Right renal cortex interstitium (tissue), 3 donors: Measurements from ENCODE around the gene GIGYF1. TPM values are rescaled to one million over a fixed set of nuclear protein-coding genes. Genes with fewer than 3 reads are reported as not detected.
"Not testable (repeated sequence)": the region's sequence is repeated elsewhere in the genome, so short reads cannot be mapped to it uniquely, and the experiment has no call there.

ENCODE experiments used
- DNase-seq, 3 donors: peaks; one replicate each; pipeline ENCODE4 v3.0.0-alpha.2; 2013; ENCODE audit warnings: low read depth in 3 of 3, low spot score in 2 of 3
- polyA plus RNA-seq, 3 donors: library from polyadenylated mRNA; unstranded; fragments of 120-200 nt; gene quantifications; one replicate each; pipeline ENCODE4 v1.2.1, GENCODE V29; 2013; ENCODE audit not compliant: insufficient read length in 3 of 3

The GIGYF1 gene
- polyA plus RNA-seq, 3 donors, result 27.1 to 30.1 (median 27.1) TPM

DNA sequence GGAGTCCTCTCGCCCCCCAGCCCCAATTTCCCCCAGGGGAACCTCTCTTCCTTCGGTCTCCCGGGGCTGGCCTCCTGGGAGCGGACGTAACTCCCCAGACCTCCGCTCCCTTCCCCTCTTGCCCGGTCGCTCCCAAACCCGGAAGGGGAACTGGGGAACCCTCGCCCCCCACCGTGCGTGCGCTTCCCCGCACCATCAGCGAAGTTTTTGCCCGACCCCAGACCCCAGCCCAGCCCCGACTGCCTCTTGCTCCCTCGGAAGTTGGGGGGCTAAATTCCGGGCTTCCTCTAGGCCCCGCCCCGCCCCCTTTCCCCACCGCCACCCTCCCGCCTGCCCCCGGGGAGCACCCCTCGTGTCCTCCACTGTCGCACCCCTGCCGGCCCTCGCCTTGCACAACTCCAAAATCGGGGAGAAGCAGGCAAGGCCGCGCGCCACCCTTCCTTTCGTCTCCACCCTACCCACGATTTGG, 20.1 kb downstream of the GIGYF1 start:
- no peak for DNase-seq

DNA sequence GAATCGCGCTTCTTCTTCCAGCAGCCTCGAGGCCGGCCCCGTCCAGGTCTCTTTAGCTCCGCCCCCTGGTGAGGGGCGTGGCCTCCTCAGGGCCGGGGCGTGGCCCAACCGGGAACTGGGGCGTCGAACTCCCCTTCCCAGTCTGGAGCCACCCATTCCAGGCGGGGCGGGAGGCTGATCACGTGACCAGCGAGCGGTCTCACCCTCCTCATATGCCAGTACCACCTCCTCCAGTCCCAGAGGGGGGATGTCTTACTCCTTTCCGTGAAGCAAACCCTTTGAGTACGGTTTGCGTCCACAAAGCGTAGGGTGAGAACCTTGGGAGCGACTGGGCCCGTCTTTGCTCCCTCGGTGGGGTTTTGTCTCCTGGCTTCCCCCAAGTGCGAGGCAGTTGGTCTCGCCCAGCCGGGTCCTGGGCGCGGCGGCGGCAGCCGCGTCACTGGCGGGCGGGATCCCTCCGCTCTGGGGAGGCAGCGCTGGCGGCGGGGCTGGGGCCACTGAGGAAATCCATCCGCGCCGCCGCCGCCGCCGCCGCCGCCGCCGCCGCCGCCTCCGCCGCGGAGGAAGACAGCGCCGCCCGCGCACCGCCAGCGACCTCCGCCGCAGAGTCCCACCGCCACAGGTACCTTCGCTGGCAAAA, 20.6 kb downstream of the GIGYF1 start, which contains the start of gene GNB2:
GNB2 (plus strand) TSS at position 439 of the 640 bp plus-strand sequence. CDS start 2,526 bp downstream, outside the sequence.
- peak; percentile 97 to 99 (median 98) for DNase-seq

DNA sequence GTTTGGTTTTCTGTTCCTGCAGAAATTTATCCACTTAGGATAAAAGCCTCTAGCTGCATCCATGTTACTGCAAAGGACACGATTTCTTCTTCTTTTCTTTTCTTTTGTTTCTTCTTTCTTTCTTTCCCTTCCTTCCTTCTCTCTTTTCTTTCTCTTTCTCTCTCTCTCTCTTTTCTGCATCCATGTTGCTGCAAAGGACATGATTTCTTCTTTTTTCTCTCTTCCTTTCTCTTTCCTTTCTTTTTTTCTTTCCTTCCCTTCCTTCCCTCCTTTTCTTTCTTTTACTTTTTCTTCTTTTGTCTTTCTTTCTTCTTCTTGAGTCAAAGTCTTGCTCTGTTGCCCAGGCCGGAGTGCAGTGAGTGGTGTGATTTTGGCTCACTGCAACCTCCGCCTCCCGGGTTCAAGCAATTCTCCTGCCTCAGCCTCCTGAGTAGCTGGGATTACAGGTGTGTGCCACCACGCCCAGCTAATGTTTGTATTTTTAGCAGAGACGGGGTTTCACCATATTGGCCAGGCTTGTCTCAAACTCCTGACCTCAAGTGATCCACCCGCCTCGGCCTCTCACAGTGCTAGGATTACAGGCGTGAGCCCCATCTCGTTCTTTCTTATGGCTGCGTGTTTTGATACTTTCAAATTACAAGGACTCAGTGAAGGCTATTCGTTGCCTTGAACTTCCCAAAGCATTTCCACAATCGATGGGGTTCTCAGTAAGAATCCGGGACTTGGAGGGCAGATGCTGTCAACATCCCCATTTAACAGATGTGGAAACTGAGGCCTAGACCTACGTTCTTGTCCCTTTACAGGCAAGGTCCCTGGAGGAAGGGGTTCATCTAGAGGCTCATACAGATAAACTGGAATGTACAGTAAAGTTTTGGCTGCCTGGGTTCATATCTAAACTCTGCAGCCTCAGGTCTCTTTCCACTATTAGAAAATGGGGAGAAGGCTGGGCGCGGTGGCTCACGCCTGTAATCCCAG, 22.4 kb downstream of the GIGYF1 start:
- DNase-seq, result no peak

DNA sequence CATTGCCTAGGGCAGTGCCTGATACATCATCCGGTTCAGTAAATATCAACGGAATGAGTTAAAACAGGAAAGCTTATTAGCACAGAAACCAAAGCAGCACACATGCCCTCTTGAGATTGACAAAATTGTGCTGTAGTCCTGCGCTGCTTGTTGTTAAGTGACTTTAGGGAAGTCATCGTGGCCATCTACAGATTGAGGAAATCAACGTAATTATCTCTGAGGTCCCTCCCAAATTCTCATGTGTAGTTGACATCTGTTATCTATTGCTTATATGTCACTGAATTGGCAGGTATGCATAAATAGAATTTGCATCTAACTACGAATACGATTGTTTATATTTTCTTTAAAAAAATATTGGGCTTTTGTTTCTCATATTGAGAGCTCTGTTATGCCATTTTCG, 24.0 kb downstream of the GIGYF1 start:
- DNase-seq, result no peak

DNA sequence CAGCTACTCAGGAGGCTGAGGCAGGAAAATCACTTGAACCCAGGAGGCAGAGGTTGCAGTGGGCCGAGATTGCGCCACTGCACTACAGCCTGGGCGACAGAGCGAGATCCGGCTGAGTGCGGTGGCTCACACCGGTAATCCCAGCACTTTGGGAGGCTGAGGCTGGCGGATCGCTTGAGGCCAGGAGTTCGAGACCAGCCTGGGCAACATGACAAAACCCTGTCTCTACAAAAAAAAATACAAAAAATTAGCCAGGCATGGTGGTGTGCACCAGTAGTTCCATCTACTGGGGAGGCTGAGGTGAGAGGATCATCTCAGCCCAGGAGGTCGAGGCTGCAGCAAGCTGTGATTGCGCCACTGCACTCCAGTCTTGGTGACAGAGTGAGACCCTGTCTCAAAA, 24.9 kb downstream of the GIGYF1 start:
- DNase-seq, result not testable (repeated sequence)

DNA sequence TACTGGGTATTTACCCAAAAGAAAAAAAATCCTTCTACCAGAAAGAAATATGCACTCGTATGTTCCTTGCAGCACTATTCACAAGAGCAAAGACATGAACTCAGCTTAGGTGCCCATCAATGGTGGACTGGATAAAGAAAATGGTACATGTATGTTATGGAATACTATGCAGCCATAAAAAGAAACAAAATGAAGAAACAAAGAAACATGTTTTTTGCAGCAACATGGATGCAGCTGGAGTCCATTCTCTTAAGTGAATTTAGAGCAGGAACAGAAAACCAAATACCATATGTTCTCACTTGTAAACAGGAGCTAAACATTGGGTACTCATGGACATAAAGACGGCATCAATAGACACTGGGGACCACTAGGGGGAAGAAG, 26.0 kb downstream of the GIGYF1 start:
- no peak for DNase-seq

DNA sequence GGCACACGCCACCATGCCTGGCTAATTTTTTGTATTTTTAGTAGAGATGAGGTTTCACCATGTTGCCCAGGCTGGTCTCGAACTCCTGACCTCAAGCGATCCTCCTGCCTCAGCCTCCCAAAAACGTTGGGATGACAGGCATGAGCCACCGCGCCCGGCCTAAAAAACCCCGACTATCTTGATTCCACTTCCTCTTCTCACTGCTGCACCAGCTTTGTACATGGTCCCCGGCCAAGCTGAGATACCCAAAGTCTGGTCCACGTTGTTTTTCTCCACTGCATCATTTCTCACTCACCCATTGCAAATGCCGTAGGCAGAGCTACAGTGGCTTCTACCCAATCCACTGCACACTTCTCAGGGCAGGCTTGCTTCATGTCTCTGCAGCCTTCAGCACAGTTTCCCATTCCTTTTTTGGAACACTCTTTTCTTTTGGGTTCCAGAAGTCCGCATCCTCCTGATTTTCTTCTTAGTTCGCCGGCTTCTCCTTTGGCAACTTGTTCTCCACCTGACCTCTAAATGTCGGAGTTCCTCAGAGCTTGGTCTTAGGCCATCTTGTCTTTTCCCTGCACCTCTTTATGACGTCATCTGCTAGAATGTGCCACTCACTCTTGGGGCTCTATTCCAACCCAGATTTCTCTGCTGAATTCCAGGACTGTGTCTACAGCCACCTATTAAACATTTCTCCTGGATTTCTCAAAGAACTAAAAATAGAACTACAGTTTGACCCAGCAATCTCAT, 26.6 kb downstream of the GIGYF1 start:
- no peak for DNase-seq

DNA sequence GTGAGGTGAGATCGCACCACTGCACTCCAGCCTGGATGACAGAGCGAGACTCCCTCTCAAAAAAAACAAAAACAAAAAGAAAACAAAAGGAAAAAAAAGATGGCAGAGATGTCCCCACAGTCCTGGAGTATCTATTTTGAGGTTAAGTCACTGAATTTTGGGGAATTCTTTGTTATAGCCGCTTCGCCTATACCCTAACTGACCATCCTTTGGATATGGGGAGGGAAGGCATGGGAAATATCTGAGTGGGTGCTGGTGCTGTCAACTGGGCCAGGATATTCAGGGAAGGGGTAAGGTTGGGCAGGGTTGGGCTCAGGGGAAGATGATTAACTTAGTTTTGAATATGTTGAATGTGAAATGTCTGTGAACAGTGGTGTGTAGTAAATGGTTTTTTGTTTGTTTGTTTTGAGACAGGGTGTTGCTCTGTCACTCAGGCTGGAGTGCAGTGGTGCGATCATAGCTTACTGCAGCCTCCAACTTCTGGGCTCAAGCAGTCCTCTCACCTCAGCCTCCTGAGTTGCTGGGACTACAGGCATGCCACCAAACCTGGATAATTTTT, 28.8 kb downstream of the GIGYF1 start:
- no peak for DNase-seq

DNA sequence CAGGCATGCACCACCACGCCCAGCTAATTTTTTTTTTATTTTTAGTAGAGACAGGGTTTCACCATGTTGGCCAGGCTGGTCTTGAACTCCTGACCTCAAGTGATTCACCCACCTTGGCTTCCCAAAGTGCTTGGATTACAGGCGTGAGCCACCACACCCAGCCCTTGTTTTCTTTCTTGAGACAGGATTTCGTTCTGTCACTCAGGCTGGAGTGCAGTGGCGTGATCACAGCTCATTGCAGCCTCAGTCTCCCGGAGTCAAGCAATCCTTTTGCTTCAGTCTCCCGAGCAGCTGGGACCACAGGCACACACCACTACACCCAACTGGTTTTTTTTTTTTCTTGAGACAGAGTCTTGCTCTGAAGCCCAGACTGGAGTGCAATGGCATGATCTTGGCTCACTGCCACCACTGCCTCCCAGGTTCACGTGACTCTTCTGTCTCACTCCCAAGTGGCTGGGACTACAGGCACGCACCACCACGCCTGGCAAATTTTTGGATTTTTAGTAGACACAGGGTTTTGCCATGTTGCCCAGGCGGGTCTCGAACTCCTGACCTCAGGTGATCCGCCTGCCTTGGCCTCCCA, 31.8 kb downstream of the GIGYF1 start:
- not testable (repeated sequence) for DNase-seq

DNA sequence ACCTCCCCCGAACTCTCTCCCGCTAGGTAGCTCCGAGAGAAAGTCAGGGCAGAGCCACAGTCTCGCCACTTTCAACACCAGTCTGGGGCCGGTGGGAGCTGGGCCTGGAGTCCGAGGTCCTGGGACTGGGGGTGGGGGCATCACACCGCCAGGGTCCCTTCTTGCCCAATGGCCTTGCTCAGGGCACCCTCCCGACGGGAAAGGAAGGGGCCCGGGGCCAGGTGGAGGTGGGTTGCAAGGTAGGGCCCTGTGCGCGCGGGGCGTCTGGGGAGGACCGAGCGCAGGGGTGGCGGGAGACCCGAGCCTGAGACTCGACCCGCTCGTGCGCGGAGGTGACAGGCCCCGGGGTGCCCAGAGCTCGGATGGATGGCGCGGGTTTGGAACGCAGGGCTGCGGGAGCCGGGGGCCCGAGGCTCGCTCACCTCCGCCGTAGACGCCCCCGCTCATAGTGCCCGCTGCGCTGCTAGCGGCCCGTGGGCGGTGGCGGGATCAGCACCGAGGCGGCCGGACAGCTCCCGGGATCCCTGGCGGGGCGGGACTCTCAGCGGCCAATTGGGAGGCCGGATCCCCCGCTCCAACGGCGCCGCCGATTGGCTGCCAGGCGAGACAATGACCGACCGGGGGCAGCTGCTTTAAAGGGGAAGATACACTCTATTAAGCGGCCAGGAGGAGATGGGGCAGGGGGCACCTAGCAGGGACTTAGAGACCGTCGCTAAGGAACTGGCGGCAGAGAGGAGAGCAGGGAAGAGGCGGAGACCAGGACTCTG, 38.0 kb downstream of the GIGYF1 start, which contains the start of gene ACTL6B:
ACTL6B (minus strand) TSS at position 541 of the 767 bp plus-strand sequence; CDS start at position 447, 94 bp downstream.
- no peak for DNase-seq

DNA sequence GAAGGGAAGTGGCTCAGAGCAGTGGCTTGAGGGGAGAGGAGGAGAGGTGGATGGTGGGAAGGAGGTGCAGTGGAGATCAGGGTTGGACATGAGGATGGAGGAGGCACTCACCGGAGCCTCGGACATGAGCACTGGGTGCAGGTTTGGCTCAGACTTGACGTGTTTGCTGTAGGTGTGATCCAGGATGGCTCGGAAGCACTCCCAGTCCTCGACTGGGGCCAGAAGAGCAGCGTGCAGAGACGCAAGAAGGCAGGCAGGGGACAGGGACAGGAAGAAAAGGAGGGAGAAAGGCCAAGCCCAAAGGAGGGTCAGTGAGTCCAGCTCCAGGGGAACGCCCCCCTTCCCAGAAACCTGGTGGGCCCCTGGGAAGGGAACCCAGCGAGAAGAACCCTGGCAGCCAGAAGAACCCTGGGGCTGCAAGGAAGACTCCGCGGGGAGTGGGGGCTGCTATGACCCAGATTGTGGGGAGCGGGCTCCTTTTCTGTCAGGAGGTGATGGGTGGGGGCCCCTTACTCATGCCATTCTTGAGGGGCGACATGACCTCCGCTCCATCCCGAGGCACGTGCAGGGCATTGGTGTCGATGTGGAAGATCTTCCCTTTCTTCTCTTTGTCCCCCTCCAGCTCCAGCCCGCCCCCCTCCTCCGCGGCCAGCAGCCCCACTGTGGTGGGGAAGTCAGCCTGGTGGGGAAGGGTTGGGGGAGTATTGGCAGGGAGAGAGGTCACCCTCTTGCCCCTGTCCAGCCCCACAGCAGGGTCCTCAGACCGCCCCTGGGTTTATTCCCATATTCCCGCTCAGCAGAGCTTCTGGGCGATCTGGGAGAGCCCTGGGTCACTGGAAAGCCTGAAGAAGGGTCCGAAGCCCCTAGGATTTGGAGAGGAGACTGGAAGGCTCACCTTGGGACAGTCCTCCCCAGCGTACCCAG, 38.9 kb downstream of the GIGYF1 start:
- no peak for DNase-seq

DNA sequence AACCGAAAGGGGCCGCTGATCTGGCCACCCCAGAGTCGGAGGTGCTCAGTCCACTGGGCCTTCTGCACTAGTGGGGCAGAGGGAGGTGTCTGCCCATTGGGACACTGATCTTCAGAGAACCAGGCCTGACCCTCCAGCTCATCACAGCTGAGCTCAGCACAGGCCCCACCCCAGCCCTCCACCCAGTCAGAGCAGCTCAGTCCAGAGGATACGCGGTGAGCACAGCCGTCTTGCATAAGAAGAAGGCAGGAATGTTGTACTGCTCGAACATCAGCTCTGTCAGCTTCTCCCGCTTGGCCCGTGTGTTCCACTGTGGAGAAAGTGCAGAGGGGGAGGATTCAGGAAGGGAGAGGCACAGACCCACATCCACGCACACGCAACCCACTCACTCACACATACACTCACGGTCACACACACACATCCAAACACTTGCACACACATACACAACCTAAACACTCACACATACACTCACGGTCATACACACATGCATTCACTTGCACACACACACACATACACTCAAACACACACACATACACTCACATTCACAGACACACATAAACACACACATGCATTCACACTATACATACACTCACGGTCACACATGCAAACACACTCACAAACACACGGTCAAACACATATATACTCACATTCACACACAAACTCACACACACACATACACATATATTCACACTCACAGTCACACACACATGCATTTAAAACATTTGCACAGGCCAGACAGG, 44.1 kb downstream of the GIGYF1 start:
- no peak for DNase-seq

DNA sequence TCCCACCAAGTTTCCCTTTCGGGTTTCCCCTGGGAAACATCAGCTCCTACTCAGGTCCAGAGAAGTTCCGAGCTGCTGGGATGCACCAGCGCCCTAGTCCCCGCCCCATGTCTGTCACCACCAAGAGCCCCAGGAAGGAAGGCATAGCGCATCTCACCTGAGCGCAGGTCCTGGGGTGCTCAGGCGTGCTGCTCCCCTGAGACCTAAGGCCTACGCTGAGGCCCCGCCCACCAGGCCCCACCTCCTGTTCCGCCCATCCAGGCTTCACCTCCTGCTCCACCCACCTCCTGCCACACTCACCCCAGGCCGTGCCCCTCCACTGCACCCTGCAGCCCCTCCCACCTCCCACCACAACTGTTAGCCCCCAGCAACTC, 51.5 kb downstream of the GIGYF1 start:
- no peak for DNase-seq

DNA sequence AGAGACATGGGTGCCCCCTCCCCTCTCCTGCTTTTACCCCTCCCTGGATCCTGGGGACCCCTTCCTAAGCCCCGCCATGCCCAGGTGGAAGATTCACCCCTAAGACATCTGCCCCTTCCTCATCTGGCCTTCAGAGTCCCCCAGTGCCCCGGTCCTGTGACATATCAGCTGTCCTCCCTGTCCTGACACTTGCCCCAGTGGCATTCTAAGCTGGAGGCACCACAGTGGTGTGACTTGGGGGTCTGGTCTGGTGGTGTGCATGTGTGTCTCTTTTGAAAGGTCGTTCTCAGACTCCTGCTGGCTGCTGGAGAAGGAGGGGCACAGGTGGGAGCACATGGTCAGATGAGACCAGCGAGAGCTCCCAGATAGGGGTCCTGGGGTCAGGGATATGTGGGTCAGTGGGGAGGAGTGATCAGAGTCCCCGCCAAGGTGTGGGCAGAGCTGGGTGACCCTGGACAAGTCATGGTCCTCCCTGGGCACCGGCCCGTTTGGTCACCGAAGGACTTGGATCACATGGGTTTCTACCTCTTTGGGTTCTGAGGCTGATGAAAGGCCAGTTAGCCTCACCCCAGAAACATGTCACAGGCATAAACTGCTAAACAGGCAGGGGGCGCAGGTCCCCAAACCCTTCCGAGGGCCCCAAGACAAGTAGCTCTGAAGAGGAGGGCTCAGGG, 52.1 kb downstream of the GIGYF1 start:
- DNase-seq, result no peak

DNA sequence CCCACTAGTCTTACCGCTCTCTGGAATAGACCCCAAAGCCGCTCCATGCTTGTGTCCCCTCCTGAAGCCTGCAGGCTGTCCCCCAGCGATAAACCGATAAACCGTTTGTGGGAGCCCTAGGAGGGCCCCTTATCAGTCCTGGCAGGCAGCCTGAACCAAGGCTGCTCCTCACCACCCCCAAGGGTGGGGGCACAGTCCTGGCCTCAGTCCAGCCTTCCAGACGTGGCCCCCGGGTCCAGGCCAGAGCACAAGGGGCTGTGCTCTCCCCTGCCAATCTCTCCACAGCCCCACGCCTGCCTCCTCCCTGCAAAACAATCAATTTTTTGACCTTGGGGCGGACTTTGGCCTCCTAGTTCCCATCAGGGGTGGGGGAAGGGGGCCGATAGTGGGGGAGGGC, 52.6 kb downstream of the GIGYF1 start, which contains the start of gene TFR2:
TFR2 (minus strand) TSS at position 90 of the 397 bp plus-strand sequence; CDS start at position 47, 43 bp downstream.
- no peak for DNase-seq

DNA sequence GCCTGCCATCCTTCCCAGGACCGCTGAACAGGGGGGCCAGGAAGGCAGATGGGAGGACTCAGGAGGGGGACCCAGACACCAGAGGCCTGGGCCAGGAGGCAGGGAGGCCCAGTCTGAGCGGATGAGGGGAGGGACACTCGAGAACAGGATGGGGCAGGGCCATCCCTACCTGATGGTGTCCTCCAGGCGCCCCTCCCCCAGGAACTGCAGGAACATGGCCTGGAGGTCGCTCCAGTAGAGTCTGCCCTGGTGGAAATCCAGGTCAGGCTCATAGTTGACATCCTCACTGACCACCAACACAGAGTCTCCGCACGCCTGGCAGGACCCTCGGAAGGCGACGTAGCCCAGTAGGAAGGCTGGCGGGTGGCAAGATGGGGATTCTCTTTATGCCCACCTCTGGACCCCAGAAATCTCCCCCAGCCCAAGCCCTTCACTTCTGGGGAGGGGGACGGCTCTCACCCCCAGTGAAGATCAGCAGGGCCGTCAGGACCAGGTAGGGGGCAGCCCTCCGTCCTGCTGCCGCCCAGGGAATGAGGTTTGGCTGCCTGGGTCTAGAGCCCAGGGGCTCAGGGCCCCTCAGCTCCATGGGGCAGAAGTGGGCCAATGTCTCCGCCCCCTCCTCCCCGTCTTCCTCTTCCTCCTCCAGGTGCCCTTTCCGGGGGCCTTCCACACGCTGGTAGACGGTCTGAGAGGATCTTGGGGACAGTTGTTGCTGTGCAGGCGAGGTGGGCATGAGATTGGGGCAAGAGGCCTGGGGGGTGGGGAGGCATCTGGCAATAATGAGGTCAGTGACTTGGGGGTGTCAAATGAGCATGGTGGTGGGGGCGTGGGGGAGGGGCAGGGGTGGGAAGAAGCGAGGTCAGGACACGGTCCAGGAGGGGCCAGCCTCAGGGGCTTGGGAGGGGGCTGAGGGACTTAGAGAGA, 53.3 kb downstream of the GIGYF1 start:
- DNase-seq, result no peak
